Endothelial cell of umbilical vein (primary cell): ENCODE measurements around the gene BCAR3. TPM values are rescaled to one million over a fixed set of nuclear protein-coding genes. Genes with fewer than 3 reads are reported as not detected.

Experiments
- BruUV-seq: library from RNA; stranded (reverse); fragments of 400-500 nt; replicated peaks from 2 replicates; lab custom pipeline; 2021; lab: Mats Ljungman, UMichigan
- CTCF ChIA-PET: fragments of 300-600, 350-600 bp; sonication (Branson Sonifier 250); formaldehyde crosslinking; loops from one replicate; lab custom pipeline; 2021; ENCODE audit warnings: antibody characterized with exemption, inconsistent platforms; lab: Charles Lee
- POLR2A ChIA-PET: fragments of 300-600, 350-600 bp; sonication (Branson Sonifier 250); formaldehyde crosslinking; loops from one replicate; lab custom pipeline; 2021; ENCODE audit warnings: antibody characterized with exemption, inconsistent platforms; lab: Charles Lee
- DNase-seq: peaks from one replicate; pipeline ENCODE4 v3.0.0-alpha.2; 2011; ENCODE audit warnings: low read depth, low spot score
- FAIRE-seq: peaks from 2 replicates; lab custom pipeline; 2011; peaks lifted over from hg19 to GRCh38; lab: Jason Lieb, UNC
- H2AFZ ChIP-seq: 2 replicates; pipeline ENCODE4 v1.6.0; 2012; ENCODE audit warnings: low read depth, low read length, control low read depth, inconsistent platforms
- H3K27ac ChIP-seq: 2 replicates; pipeline ENCODE4 v1.5.1; 2011; ENCODE audit warnings: low read depth, mild to moderate bottlenecking, control low read depth, low read length, moderate library complexity; ENCODE audit not compliant: insufficient read depth
- H3K27me3 ChIP-seq, 2 experiments: 2 replicates each; pipeline versions ENCODE4 v1.6.0 to v1.6.1; 2011; ENCODE audit warnings: low read length in 2 of 2, mixed read lengths in 1 of 2; ENCODE audit not compliant: control insufficient read depth in 2 of 2, insufficient read depth in 2 of 2
- H3K36me3 ChIP-seq, 2 experiments: 2 replicates in 1 of 2; 3 replicates in 1 of 2; pipeline ENCODE4 v1.5.1; 2011; ENCODE audit warnings: low read length in 2 of 2, mild to moderate bottlenecking in 1 of 2, moderate library complexity in 1 of 2; ENCODE audit not compliant: control insufficient read depth in 2 of 2, insufficient read depth in 2 of 2; ENCODE audit errors: extremely low read depth in 1 of 2
- H3K4me1 ChIP-seq: 3 replicates; pipeline ENCODE4 v1.5.1; 2011; ENCODE audit warnings: mild to moderate bottlenecking, low read length; ENCODE audit not compliant: control insufficient read depth, insufficient read depth; ENCODE audit errors: extremely low read depth
- H3K4me2 ChIP-seq: 2 replicates; pipeline ENCODE4 v1.6.1; 2011; ENCODE audit warnings: low read length, control low read depth, mixed read lengths; ENCODE audit not compliant: insufficient read depth
- H3K4me3 ChIP-seq, 3 experiments: fragments of 200-600 bp in 1 of 3; sonication (generic), shearing (Covaris generic) in 1 of 3; replicated peaks in 1 of 3; 2 replicates each; pipeline ENCODE4 v1.5.1; 2011 to 2016; ENCODE audit warnings: control low read depth in 3 of 3, low read length in 3 of 3, mild to moderate bottlenecking in 2 of 3, inconsistent platforms in 1 of 3, low read depth in 1 of 3, moderate library complexity in 1 of 3; ENCODE audit not compliant: insufficient read depth in 1 of 3
- H3K79me2 ChIP-seq: 2 replicates; pipeline ENCODE4 v1.6.0; 2012; ENCODE audit warnings: low read length, inconsistent platforms; ENCODE audit not compliant: control insufficient read depth, insufficient read depth
- H3K9ac ChIP-seq: replicated peaks from 2 replicates; pipeline ENCODE3; 2011; ENCODE audit warnings: low read length, control low read depth; ENCODE audit not compliant: insufficient read depth; ENCODE audit errors: extremely low read depth
- H3K9me1 ChIP-seq: replicated peaks from 3 replicates; pipeline ENCODE4 v1.6.0; 2011; ENCODE audit warnings: mild to moderate bottlenecking, low read length; ENCODE audit not compliant: control insufficient read depth, insufficient read depth; ENCODE audit errors: extremely low read depth
- H3K9me3 ChIP-seq: replicated peaks from 2 replicates; pipeline ENCODE4 v1.5.1; 2012; ENCODE audit warnings: low read length, inconsistent platforms; ENCODE audit not compliant: control insufficient read depth, insufficient read depth
- H4K20me1 ChIP-seq: replicated peaks from 2 replicates; pipeline ENCODE3; 2011; ENCODE audit warnings: mild to moderate bottlenecking, low read length; ENCODE audit not compliant: control insufficient read depth, insufficient read depth; ENCODE audit errors: extremely low read depth
- CTCF ChIP-seq, 2 donors: IDR thresholded peaks; 1 replicate in 1 of 2; 2 replicates in 1 of 2; pipeline ENCODE4 v1.5.1; 2011; ENCODE audit warnings: low read length in 2 of 2, mild to moderate bottlenecking in 2 of 2, moderate library complexity in 2 of 2, control low read depth in 1 of 2, inconsistent platforms in 1 of 2, low read depth in 1 of 2; ENCODE audit not compliant: insufficient read depth in 1 of 2; ENCODE audit errors: extremely low read depth in 1 of 2
- EZH2 ChIP-seq: IDR thresholded peaks from 2 replicates; pipeline ENCODE4 v1.6.1; 2012; ENCODE audit warnings: borderline replicate concordance, low read depth, mild to moderate bottlenecking, moderate library complexity, low read length, inconsistent platforms; ENCODE audit not compliant: severe bottlenecking
- GATA2 ChIP-seq: IDR thresholded peaks from 2 replicates; pipeline ENCODE4 v1.7.0; 2011; ENCODE audit warnings: low read depth, mild to moderate bottlenecking, moderate library complexity, mixed read lengths, low read length; ENCODE audit not compliant: insufficient read length, insufficient read depth
- POLR2A ChIP-seq: IDR thresholded peaks from 2 replicates; pipeline ENCODE4 v1.6.1; 2012; ENCODE audit warnings: low read depth, mild to moderate bottlenecking, control low read depth, low read length
- dilution Hi-C: fragments of 300-500 bp; cut with MboI; formaldehyde crosslinking; loops from one replicate; pipeline ENCODE4 v1.15.0; 2019; ENCODE audit warnings: low sequenced_read_pairs; ENCODE audit not compliant: extremely low pct_ligation_motif_present
- intact Hi-C: fragments of 100-400 bp; cut with micrococcal nuclease; formaldehyde crosslinking; loops from one replicate; pipeline ENCODE4 v1.10.0; 2022
- polyA plus RNA-seq, 4 experiments: library from polyadenylated mRNA; depleted of rRNA in 3 of 4; stranded (reverse) in 3 of 4; unstranded in 1 of 4; fragments of >200 nt; gene quantifications; 2 replicates each; pipeline versions ENCODE4 v1.2.1 to v1.2.3, GENCODE V29; 2011 to 2012; ENCODE audit warnings: missing spikeins in 1 of 4
- total RNA-seq: library from RNA; stranded (reverse); gene quantifications from 2 replicates; pipeline ENCODE4 v1.2.3, GENCODE V29; 2021

BCAR3 gene
- total and polyA plus RNA-seq, 2 donors (not counting 3 experiments of a cell fraction or from before 2014, with no cell fraction given): 17.5 to 32.9 TPM

- Histone ChIP-seq H2AFZ (no peak overlapping the region), H3K36me3 (peaks cover 0 to 1% of the 10 kb centered on the region in 2 experiments), H3K9ac (no peak overlapping the region), H3K4me1 (peaks cover 54% of the 10 kb centered on the region), H3K27me3 (no peaks in the 10 kb centered on the region), H3K4me2 (no peak overlapping the region), H3K9me1 (no peaks in the 10 kb centered on the region), H3K9me3 (no peaks in the 10 kb centered on the region), H3K27ac (peak overlapping the region; percentile 0), H3K79me2 (peaks cover 69% of the 10 kb centered on the region), H3K4me3 (no peak overlapping the region), H4K20me1 (no peaks in the 10 kb centered on the region)
- no peak for DNase-seq
- dilution Hi-C loops (no loop called here), intact Hi-C loops (loop anchor here (1.0 to 5.0 kb wide), 8 partner anchors 52 to 546 kb away; partner anchors contain the start of gene DR1)
- TF ChIP-seq POLR2A (no peak), CTCF (IDR thresholded peaks at IDR 0.05; ENCODE audit: extremely low read depth in 1 of 2, insufficient read depth in 1 of 2, low read depth in 1 of 2, low read length in 2 of 2) (no peak), EZH2 (no peak), GATA2 (no peak)
- POLR2A ChIA-PET: interaction anchor here (0.7 to 1.1 kb wide), 2 partner anchors 41 to 215 kb away, joined by 3 to 4 read pairs; no protein-coding TSS in a partner anchor
- CTCF ChIA-PET: interaction anchor here (0.7 to 11.1 kb wide), 36 partner anchors 10 to 707 kb away, joined by 3 to 490 read pairs (median 9); partner anchors contain the start of genes BCAR3 and FNBP1L
- no peak for FAIRE-seq
- no TSS peak for BruUV-seq
Observed at GRCh38 chr1:93628681-93629080, 53.0 kb downstream of the BCAR3 start.
